Gastrocnemius medialis (tissue), 4 donors: ENCODE results near the gene PAIP2.

Experiments
- CTCF ChIP-seq, 5 experiments: fragments of 450-650 bp in 3 of 5; fragments of 200-600 bp in 2 of 5; sonication (generic) in 2 of 5; IDR thresholded peaks in 4 of 5; conservative IDR thresholded peaks in 1 of 5; 1 replicate in 4 of 5; 2 replicates in 1 of 5; pipeline ENCODE4 v1.5.1; 2016 to 2019; ENCODE audit warnings: antibody characterized with exemption in 5 of 5, mild to moderate bottlenecking in 3 of 5, moderate library complexity in 3 of 5
- POLR2A ChIP-seq, 2 donors: fragments of 450-650 bp; IDR thresholded peaks; one replicate each; pipeline ENCODE4 v1.6.1; 2017; ENCODE audit warnings: antibody characterized with exemption in 2 of 2, mild to moderate bottlenecking in 2 of 2, moderate library complexity in 2 of 2

- no peak for TF ChIP-seq CTCF (IDR thresholded peaks at IDR 0.05 in 4 of 5, conservative IDR thresholded peaks at IDR 0.05 in 1 of 5)
- no peak for TF ChIP-seq POLR2A (IDR thresholded peaks at IDR 0.05)
These were observed 36.6 kb downstream of the PAIP2 start for GRCh38 chr5:139378101-139378825.
